Measurements from ENCODE around the gene CASP8. TPM values are rescaled to one million over a fixed set of nuclear protein-coding genes. Genes with fewer than 3 reads are reported as not detected.

CASP8 gene
- total and polyA plus RNA-seq, 9 of the 15 experiments (the other 6 are each of a cell fraction or from before 2014, with no cell fraction given): 10.2 to 31.4 (median 19.4) TPM

GRCh38 chr2:201260302-201260800 lies at the start of gene CASP8 (continued):
- TF ChIP-seq RHOXF2B (CRISPR knock-in tag; conservative IDR thresholded peaks at IDR 0.05) (0 out of 2 replicates have a peak, but pooled peaks have one; percentile 13), CEBPB (tag; IDR thresholded peaks at IDR 0.05) (peak; percentile 62), ETV5 (CRISPR knock-in tag; IDR thresholded peaks at IDR 0.05; ENCODE audit: low read depth) (peak; percentile 72; the same call in 1 of the 2 replicates), MED1 (CRISPR knock-in tag; IDR thresholded peaks at IDR 0.05; ENCODE audit: borderline replicate concordance) (no peak), CBFB (CRISPR knock-in tag; IDR thresholded peaks at IDR 0.05) (no peak), BACH1 (tag; IDR thresholded peaks at IDR 0.05) (0 out of 2 replicates have a peak, but pooled peaks have one; percentile 15), NFE2 (IDR thresholded peaks at IDR 0.05; ENCODE audit: low read depth) (peak; percentile 73), E2F6 (IDR thresholded peaks at IDR 0.05; ENCODE audit: borderline replicate concordance in 1 of 2, extremely low read depth in 1 of 2, insufficient read depth in 1 of 2, insufficient read length in 1 of 2, low read depth in 1 of 2, low read length in 1 of 2, poor library complexity in 1 of 2, severe bottlenecking in 1 of 2) (no peak), FOSL1 (tag; conservative IDR thresholded peaks at IDR 0.05) (peak; percentile 44; the same call in 1 of the 2 replicates), ZKSCAN3 (CRISPR knock-in tag; IDR thresholded peaks at IDR 0.05) (no peak), EHMT2 (IDR thresholded peaks at IDR 0.05) (no peak; the same call in 1 of the 2 replicates), ZNF324 (CRISPR knock-in tag; IDR thresholded peaks at IDR 0.05) (no peak), FUS (optimal IDR thresholded peaks at IDR 0.05; ENCODE audit: low read depth, low read length) (no peak), HDAC6 (IDR thresholded peaks at IDR 0.05; ENCODE audit: low read depth, low read length) (no peak), YY1 (IDR thresholded peaks at IDR 0.05; ENCODE audit: borderline replicate concordance in 1 of 3, control insufficient read depth in 1 of 3, extremely low read depth in 1 of 3, insufficient read depth in 3 of 3, insufficient read length in 1 of 3, insufficient replicate concordance in 2 of 3, low read depth in 1 of 3, low read length in 2 of 3) (no peak), GABPB1 (CRISPR knock-in tag; IDR thresholded peaks at IDR 0.05) (0 out of 2 replicates have a peak, but pooled peaks have one; percentile 41)
- TF ChIP-seq, protein P1, sequence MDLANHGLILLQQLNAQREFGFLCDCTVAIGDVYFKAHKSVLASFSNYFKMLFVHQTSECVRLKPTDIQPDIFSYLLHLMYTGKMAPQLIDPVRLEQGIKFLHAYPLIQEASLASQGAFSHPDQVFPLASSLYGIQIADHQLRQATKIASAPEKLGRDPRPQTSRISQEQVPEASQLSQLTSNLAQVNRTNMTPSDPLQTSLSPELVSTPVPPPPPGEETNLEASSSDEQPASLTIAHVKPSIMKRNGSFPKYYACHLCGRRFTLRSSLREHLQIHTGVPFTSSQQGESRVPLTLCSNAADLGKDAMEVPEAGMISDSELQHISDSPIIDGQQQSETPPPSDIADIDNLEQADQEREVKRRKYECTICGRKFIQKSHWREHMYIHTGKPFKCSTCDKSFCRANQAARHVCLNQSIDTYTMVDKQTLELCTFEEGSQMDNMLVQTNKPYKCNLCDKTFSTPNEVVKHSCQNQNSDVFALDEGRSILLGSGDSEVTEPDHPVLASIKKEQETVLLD (IDR thresholded peaks at IDR 0.05): 0 out of 2 replicates have a peak, but pooled peaks have one; percentile 13
- TF ChIP-seq, protein P2, sequence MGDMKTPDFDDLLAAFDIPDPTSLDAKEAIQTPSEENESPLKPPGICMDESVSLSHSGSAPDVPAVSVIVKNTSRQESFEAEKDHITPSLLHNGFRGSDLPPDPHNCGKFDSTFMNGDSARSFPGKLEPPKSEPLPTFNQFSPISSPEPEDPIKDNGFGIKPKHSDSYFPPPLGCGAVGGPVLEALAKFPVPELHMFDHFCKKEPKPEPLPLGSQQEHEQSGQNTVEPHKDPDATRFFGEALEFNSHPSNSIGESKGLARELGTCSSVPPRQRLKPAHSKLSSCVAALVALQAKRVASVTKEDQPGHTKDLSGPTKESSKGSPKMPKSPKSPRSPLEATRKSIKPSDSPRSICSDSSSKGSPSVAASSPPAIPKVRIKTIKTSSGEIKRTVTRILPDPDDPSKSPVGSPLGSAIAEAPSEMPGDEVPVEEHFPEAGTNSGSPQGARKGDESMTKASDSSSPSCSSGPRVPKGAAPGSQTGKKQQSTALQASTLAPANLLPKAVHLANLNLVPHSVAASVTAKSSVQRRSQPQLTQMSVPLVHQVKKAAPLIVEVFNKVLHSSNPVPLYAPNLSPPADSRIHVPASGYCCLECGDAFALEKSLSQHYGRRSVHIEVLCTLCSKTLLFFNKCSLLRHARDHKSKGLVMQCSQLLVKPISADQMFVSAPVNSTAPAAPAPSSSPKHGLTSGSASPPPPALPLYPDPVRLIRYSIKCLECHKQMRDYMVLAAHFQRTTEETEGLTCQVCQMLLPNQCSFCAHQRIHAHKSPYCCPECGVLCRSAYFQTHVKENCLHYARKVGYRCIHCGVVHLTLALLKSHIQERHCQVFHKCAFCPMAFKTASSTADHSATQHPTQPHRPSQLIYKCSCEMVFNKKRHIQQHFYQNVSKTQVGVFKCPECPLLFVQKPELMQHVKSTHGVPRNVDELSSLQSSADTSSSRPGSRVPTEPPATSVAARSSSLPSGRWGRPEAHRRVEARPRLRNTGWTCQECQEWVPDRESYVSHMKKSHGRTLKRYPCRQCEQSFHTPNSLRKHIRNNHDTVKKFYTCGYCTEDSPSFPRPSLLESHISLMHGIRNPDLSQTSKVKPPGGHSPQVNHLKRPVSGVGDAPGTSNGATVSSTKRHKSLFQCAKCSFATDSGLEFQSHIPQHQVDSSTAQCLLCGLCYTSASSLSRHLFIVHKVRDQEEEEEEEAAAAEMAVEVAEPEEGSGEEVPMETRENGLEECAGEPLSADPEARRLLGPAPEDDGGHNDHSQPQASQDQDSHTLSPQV (IDR thresholded peaks at IDR 0.05): peak; percentile 83
- TF ChIP-seq, protein P3, sequence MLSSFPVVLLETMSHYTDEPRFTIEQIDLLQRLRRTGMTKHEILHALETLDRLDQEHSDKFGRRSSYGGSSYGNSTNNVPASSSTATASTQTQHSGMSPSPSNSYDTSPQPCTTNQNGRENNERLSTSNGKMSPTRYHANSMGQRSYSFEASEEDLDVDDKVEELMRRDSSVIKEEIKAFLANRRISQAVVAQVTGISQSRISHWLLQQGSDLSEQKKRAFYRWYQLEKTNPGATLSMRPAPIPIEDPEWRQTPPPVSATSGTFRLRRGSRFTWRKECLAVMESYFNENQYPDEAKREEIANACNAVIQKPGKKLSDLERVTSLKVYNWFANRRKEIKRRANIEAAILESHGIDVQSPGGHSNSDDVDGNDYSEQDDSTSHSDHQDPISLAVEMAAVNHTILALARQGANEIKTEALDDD (IDR thresholded peaks at IDR 0.05): no peak
